Hepatocyte (in vitro differentiated cells): Measurements from ENCODE around the gene DUOX1.

Experiments
- EZH2 ChIP-seq: fragments of 200-600 bp; sonication (generic); IDR thresholded peaks from 2 replicates; pipeline ENCODE4 v1.6.1; 2016; ENCODE audit warnings: antibody characterized with exemption, mild to moderate bottlenecking, borderline replicate concordance
- TF ChIP-seq, protein P1 (sequence below): fragments of 200-600 bp; sonication (generic); IDR thresholded peaks from 2 replicates; pipeline ENCODE4 v1.5.1; 2016; ENCODE audit warnings: antibody characterized with exemption, mild to moderate bottlenecking; ENCODE audit not compliant: poor library complexity

DNA sequence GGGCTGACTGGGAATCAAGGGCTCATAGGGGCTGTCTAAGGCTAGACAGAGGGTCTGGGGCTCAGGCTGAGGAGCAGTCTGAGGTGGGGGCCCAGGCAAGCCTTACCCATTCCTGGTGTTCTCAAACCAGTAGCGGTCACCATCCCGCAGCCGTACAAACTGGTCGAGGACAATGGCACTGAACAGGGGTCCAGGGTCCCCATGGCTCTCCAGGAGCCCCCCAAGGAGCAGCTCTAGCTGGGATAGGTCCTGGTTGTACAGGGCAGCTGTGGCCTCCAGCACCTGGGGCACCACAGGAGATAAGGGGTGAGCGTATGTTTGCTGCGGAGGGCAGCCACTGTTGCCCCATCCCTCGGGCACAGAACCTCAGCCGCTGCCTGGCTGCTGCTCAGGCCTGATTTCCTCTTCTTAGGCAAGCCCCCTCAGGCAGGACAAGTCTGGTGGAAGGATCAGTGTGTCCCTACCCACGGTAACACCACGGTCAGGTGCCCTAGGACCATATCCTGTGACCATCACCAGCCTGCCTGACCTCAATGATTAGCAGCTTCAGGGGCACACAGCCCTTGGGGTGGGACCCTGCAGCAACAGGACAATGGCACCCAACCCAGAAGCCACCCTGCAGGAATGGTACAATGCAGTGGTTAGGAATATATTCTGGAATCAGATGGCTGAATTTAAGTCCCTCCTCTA, 21.7 kb upstream of the DUOX1 start:
- TF ChIP-seq, protein P1, sequence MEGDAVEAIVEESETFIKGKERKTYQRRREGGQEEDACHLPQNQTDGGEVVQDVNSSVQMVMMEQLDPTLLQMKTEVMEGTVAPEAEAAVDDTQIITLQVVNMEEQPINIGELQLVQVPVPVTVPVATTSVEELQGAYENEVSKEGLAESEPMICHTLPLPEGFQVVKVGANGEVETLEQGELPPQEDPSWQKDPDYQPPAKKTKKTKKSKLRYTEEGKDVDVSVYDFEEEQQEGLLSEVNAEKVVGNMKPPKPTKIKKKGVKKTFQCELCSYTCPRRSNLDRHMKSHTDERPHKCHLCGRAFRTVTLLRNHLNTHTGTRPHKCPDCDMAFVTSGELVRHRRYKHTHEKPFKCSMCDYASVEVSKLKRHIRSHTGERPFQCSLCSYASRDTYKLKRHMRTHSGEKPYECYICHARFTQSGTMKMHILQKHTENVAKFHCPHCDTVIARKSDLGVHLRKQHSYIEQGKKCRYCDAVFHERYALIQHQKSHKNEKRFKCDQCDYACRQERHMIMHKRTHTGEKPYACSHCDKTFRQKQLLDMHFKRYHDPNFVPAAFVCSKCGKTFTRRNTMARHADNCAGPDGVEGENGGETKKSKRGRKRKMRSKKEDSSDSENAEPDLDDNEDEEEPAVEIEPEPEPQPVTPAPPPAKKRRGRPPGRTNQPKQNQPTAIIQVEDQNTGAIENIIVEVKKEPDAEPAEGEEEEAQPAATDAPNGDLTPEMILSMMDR = no peak
- TF ChIP-seq EZH2 = no peak
